Ishikawa (cell line): Measurements from ENCODE around the gene SYNDIG1.

Experiments
- CEBPB ChIP-seq: IDR thresholded peaks from 2 replicates; pipeline ENCODE4 v1.6.1; 2012
- CREB1 ChIP-seq: IDR thresholded peaks from 2 replicates; pipeline ENCODE4 v1.6.1; 2012; ENCODE audit warnings: low read depth
- EGR1 ChIP-seq: IDR thresholded peaks from 2 replicates; pipeline ENCODE4 v1.6.1; 2012
- EP300 ChIP-seq: IDR thresholded peaks from 2 replicates; pipeline ENCODE4 v1.6.1; 2012; ENCODE audit warnings: borderline replicate concordance
- FOXM1 ChIP-seq: IDR thresholded peaks from 2 replicates; pipeline ENCODE4 v1.6.1; 2012; ENCODE audit warnings: low read depth, borderline replicate concordance
- MAX ChIP-seq: IDR thresholded peaks from 2 replicates; pipeline ENCODE4 v1.6.1; 2012
- NFIC ChIP-seq: IDR thresholded peaks from 2 replicates; pipeline ENCODE4 v1.6.1; 2012
- RAD21 ChIP-seq: IDR thresholded peaks from 2 replicates; pipeline ENCODE4 v1.6.1; 2012; ENCODE audit warnings: low read depth
- REST ChIP-seq: IDR thresholded peaks from 2 replicates; pipeline ENCODE4 v1.6.1; 2012; ENCODE audit warnings: low read depth, mild to moderate bottlenecking
- TAF1 ChIP-seq: IDR thresholded peaks from 2 replicates; pipeline ENCODE4 v1.6.1; 2012; ENCODE audit warnings: low read depth, mild to moderate bottlenecking
- TCF12 ChIP-seq: IDR thresholded peaks from 2 replicates; pipeline ENCODE4 v1.6.1; 2012; ENCODE audit warnings: low read depth
- TEAD4 ChIP-seq: IDR thresholded peaks from 2 replicates; pipeline ENCODE4 v1.6.1; 2012
- USF1 ChIP-seq: IDR thresholded peaks from 2 replicates; pipeline ENCODE4 v1.6.1; 2012
- YY1 ChIP-seq: IDR thresholded peaks from 2 replicates; pipeline ENCODE4 v1.6.1; 2012; ENCODE audit warnings: low read depth
- ZBTB7A ChIP-seq: IDR thresholded peaks from 2 replicates; pipeline ENCODE4 v1.6.1; 2012; ENCODE audit warnings: low read depth

SYNDIG1 gene

GRCh38 chr20:24473435-24474223 lies 4.2 kb downstream of the SYNDIG1 start:
- TF ChIP-seq FOXM1 (no peak), ZBTB7A (no peak), NFIC (no peak), MAX (no peak), YY1 (no peak), CEBPB (no peak)

- TF ChIP-seq TEAD4 (no peak), REST (no peak), TAF1 (no peak)
These were observed 8.6 kb downstream of the SYNDIG1 start for GRCh38 chr20:24477831-24478547.

- no peak for TF ChIP-seq FOXM1
- no peak for TF ChIP-seq NFIC
These were observed 9.2 kb downstream of the SYNDIG1 start for GRCh38 chr20:24478584-24478983.

- no peak for TF ChIP-seq CEBPB
- no peak for TF ChIP-seq USF1
- no peak for TF ChIP-seq NFIC
- no peak for TF ChIP-seq MAX
- TF ChIP-seq ZBTB7A = no peak
- no peak for TF ChIP-seq YY1
- no peak for TF ChIP-seq REST
- TF ChIP-seq EGR1 = no peak
- no peak for TF ChIP-seq TEAD4
- TF ChIP-seq FOXM1 = no peak
- no peak for TF ChIP-seq CREB1
- TF ChIP-seq EP300 = no peak
- TF ChIP-seq TCF12 = no peak
- no peak for TF ChIP-seq TAF1
- TF ChIP-seq RAD21 = no peak
These were observed 9.7 kb downstream of the SYNDIG1 start for GRCh38 chr20:24479106-24479505.

- TF ChIP-seq TAF1 = no peak
- TF ChIP-seq ZBTB7A = no peak
- TF ChIP-seq NFIC = no peak
- no peak for TF ChIP-seq EP300
- TF ChIP-seq TEAD4 = no peak
- TF ChIP-seq TCF12 = no peak
- no peak for TF ChIP-seq CREB1
- no peak for TF ChIP-seq YY1
- no peak for TF ChIP-seq REST
- TF ChIP-seq EGR1 = no peak
- no peak for TF ChIP-seq FOXM1
These were observed 10.2 kb downstream of the SYNDIG1 start for GRCh38 chr20:24479595-24479994.
